ENCODE results near the gene MOCS3. TPM values are rescaled to one million over a fixed set of nuclear protein-coding genes. Genes with fewer than 3 reads are reported as not detected.

Gene MOCS3
- total and polyA plus RNA-seq, 2 of the 13 experiments (the other 11 are each of a cell fraction or from before 2014, with no cell fraction given) = 3.7 to 8.4 TPM

DNA sequence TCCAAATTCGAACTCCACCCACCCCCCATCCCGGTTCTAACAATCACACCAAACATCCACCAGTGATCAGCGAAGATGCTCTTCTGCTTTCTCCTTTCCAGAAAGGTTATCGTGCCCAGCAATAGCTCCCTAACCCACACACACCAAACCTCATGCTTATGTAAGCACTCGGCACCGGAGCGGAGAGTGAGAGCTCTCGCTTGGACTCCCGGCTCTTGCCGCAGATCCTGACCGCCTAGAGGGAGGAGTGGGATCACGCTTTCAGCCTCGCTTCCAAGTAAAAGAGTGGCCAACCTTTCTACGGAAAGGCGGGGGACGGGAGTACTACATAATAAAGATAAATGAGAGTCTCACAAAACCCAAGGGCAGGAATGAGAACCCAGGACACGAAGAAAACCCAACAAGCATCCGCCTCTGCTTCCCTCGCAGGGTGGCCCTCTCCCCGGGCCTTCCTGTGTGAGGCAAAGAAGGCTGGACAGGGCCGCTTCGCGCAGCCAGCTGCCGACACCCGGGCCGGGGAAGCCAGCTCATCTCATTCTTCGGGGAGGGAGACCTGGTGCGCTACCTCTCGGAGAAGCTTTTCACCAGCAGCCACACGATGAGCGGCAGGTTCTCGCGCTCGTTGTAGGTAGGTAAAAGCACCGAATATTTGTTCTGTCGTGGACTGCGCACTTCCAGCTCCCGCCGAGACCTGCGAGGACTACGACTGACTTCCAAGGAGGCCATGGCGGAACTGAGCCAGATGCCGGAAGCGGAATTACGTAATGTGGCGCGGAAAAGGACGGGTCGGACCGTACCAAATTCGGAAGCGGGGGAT is 612 bp upstream of the MOCS3 start, which contains the start of gene DPM1 (continued):
- TF ChIP-seq, protein P1, sequence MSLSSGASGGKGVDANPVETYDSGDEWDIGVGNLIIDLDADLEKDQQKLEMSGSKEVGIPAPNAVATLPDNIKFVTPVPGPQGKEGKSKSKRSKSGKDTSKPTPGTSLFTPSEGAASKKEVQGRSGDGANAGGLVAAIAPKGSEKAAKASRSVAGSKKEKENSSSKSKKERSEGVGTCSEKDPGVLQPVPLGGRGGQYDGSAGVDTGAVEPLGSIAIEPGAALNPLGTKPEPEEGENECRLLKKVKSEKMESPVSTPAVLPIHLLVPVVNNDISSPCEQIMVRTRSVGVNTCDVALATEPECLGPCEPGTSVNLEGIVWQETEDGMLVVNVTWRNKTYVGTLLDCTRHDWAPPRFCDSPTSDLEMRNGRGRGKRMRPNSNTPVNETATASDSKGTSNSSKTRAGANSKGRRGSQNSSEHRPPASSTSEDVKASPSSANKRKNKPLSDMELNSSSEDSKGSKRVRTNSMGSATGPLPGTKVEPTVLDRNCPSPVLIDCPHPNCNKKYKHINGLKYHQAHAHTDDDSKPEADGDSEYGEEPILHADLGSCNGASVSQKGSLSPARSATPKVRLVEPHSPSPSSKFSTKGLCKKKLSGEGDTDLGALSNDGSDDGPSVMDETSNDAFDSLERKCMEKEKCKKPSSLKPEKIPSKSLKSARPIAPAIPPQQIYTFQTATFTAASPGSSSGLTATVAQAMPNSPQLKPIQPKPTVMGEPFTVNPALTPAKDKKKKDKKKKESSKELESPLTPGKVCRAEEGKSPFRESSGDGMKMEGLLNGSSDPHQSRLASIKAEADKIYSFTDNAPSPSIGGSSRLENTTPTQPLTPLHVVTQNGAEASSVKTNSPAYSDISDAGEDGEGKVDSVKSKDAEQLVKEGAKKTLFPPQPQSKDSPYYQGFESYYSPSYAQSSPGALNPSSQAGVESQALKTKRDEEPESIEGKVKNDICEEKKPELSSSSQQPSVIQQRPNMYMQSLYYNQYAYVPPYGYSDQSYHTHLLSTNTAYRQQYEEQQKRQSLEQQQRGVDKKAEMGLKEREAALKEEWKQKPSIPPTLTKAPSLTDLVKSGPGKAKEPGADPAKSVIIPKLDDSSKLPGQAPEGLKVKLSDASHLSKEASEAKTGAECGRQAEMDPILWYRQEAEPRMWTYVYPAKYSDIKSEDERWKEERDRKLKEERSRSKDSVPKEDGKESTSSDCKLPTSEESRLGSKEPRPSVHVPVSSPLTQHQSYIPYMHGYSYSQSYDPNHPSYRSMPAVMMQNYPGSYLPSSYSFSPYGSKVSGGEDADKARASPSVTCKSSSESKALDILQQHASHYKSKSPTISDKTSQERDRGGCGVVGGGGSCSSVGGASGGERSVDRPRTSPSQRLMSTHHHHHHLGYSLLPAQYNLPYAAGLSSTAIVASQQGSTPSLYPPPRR (CRISPR knock-in tag; IDR thresholded peaks at IDR 0.05; ENCODE audit: borderline replicate concordance) = 0 out of 2 replicates have a peak, but pooled peaks have one; percentile 11
- TF ChIP-seq CEBPB (IDR thresholded peaks at IDR 0.05; ENCODE audit: borderline replicate concordance, low read depth, low read length) (peak; percentile 94), MED1 (CRISPR knock-in tag; IDR thresholded peaks at IDR 0.05) (peak; percentile 42), GPBP1L1 (CRISPR knock-in tag; IDR thresholded peaks at IDR 0.05) (no peak), KLF12 (CRISPR knock-in tag; IDR thresholded peaks at IDR 0.05; ENCODE audit: borderline replicate concordance) (peak; percentile 86; the same call in 1 of the 2 replicates), NFIC (IDR thresholded peaks at IDR 0.05; ENCODE audit: low read length) (no peak), ZBTB1 (CRISPR knock-in tag; IDR thresholded peaks at IDR 0.05; ENCODE audit: borderline replicate concordance) (peak; percentile 48; the same call in 1 of the 2 replicates), PAXIP1 (CRISPR knock-in tag; conservative IDR thresholded peaks at IDR 0.05) (no peak; the same call in 1 of the 2 replicates), ZNF34 (CRISPR knock-in tag; IDR thresholded peaks at IDR 0.05; ENCODE audit: borderline replicate concordance) (no peak; the same call in 1 of the 2 replicates), YY1 (IDR thresholded peaks at IDR 0.05; ENCODE audit: insufficient read depth, insufficient replicate concordance, low read depth, low read length) (peak; percentile 91), ZNF703 (CRISPR knock-in tag; IDR thresholded peaks at IDR 0.05; ENCODE audit: borderline replicate concordance) (no peak; the same call in 1 of the 2 replicates), ZNF382 (CRISPR knock-in tag; IDR thresholded peaks at IDR 0.05; ENCODE audit: borderline replicate concordance) (no peak), ZNF572 (CRISPR knock-in tag; IDR thresholded peaks at IDR 0.05) (peak; percentile 81; the same call in 1 of the 2 replicates)
- TF ChIP-seq, protein P2, sequence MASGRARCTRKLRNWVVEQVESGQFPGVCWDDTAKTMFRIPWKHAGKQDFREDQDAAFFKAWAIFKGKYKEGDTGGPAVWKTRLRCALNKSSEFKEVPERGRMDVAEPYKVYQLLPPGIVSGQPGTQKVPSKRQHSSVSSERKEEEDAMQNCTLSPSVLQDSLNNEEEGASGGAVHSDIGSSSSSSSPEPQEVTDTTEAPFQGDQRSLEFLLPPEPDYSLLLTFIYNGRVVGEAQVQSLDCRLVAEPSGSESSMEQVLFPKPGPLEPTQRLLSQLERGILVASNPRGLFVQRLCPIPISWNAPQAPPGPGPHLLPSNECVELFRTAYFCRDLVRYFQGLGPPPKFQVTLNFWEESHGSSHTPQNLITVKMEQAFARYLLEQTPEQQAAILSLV (CRISPR knock-in tag; IDR thresholded peaks at IDR 0.05; ENCODE audit: borderline replicate concordance) = no peak
- TF ChIP-seq, protein P3, sequence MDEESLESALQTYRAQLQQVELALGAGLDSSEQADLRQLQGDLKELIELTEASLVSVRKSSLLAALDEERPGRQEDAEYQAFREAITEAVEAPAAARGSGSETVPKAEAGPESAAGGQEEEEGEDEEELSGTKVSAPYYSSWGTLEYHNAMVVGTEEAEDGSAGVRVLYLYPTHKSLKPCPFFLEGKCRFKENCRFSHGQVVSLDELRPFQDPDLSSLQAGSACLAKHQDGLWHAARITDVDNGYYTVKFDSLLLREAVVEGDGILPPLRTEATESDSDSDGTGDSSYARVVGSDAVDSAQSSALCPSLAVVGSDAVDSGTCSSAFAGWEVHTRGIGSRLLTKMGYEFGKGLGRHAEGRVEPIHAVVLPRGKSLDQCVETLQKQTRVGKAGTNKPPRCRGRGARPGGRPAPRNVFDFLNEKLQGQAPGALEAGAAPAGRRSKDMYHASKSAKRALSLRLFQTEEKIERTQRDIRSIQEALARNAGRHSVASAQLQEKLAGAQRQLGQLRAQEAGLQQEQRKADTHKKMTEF (CRISPR knock-in tag; IDR thresholded peaks at IDR 0.05) = peak; percentile 93

All from HepG2 (cell line).